HL-60 (cell line): ENCODE results near the gene RASAL3.

ENCODE experiments used
- CTCF ChIP-seq: IDR thresholded peaks from one replicate; pipeline ENCODE4 v1.5.1; 2011; ENCODE audit warnings: low read length, control low read depth, inconsistent platforms; ENCODE audit not compliant: insufficient read depth
- GABPA ChIP-seq: IDR thresholded peaks from 2 replicates; pipeline ENCODE4 v1.6.1; 2012; ENCODE audit warnings: low read depth
- POLR2AphosphoS5 ChIP-seq: IDR thresholded peaks from 2 replicates; pipeline ENCODE4 v1.6.1; 2012; ENCODE audit warnings: low read depth
- REST ChIP-seq: IDR thresholded peaks from 2 replicates; pipeline ENCODE4 v1.6.1; 2012; ENCODE audit warnings: low read depth; ENCODE audit not compliant: insufficient replicate concordance
- SPI1 ChIP-seq: IDR thresholded peaks from 2 replicates; pipeline ENCODE4 v1.6.1; 2012; ENCODE audit warnings: low read depth, mild to moderate bottlenecking, borderline replicate concordance

- TF ChIP-seq CTCF (no peak), GABPA (no peak), POLR2AphosphoS5 (no peak), REST (no peak), SPI1 (no peak)
Observed at GRCh38 chr19:15436826-15437110, 27.6 kb downstream of the RASAL3 start.
